Loucy (cell line): Measurements from ENCODE around the gene PTTG1IP.

Source experiments
- EZH2phosphoT487 ChIP-seq: fragments of 200-600 bp; IDR thresholded peaks from 2 replicates; pipeline ENCODE4 v1.6.1; 2018; ENCODE audit warnings: antibody characterized with exemption, mild to moderate bottlenecking, moderate library complexity, borderline replicate concordance
- TF ChIP-seq, protein P1 (sequence below): fragments of 200-600 bp; sonication (generic); conservative IDR thresholded peaks from 2 replicates; pipeline ENCODE4 v1.5.1; 2014; ENCODE audit warnings: mild to moderate bottlenecking, antibody characterized with exemption, low read length

DNA sequence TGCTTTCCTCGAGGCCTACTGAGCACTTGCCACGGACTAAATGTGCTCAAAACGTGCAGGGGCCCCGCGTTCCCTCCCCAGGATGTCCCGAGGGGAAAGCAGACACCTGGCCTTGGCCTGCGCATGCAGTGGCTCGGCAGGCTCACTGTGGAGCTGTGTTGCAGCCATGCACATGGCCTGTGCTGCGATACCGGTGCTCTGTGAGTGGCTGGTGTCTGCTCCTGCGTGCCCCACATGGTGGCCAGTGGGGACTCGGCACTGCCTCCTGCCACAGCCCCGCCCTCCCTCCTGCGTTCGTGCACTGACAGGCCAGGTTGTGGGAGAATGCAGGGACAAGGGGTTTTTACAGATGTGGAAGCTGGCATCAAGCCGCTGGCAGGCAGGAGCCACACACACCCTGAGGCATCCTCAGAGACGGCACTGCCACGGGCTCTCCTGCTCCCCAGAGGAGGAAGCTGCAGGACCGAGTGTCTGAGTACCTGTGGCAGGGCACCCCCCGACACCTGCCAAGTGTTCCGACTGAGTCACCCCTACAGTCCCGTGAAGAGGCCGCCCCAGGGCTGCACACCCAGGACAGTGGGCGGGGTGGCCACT lies 16.9 kb upstream of the PTTG1IP start:
- TF ChIP-seq, protein P1, sequence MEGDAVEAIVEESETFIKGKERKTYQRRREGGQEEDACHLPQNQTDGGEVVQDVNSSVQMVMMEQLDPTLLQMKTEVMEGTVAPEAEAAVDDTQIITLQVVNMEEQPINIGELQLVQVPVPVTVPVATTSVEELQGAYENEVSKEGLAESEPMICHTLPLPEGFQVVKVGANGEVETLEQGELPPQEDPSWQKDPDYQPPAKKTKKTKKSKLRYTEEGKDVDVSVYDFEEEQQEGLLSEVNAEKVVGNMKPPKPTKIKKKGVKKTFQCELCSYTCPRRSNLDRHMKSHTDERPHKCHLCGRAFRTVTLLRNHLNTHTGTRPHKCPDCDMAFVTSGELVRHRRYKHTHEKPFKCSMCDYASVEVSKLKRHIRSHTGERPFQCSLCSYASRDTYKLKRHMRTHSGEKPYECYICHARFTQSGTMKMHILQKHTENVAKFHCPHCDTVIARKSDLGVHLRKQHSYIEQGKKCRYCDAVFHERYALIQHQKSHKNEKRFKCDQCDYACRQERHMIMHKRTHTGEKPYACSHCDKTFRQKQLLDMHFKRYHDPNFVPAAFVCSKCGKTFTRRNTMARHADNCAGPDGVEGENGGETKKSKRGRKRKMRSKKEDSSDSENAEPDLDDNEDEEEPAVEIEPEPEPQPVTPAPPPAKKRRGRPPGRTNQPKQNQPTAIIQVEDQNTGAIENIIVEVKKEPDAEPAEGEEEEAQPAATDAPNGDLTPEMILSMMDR, result no peak
- TF ChIP-seq EZH2phosphoT487, result no peak
